ENCODE data around the gene TTC27. TPM values are rescaled to one million over a fixed set of nuclear protein-coding genes. Genes with fewer than 3 reads are reported as not detected.

TTC27 gene
- polyA plus RNA-seq, 3 donors, result 4.0 to 4.8 (median 4.4) TPM

GRCh38 chr2:32697156-32697555 is 69.3 kb downstream of the TTC27 start:
- Histone ChIP-seq H3K27me3 (ENCODE audit: control insufficient read depth in 2 of 2, insufficient read depth in 2 of 2, low read length in 2 of 2) (no peaks in the 10 kb centered on the region), H3K9ac (ENCODE audit: insufficient read depth, low read length, poor library complexity, severe bottlenecking) (no peak overlapping the region), H3K4me1 (ENCODE audit: control insufficient read depth in 1 of 2, insufficient read depth in 2 of 2, low read length in 2 of 2) (no peaks in the 10 kb centered on the region), H3K9me3 (replicated peaks in 1 of 2; ENCODE audit: control insufficient read depth in 1 of 2, insufficient read depth in 1 of 2, low read length in 2 of 2) (no peaks in the 10 kb centered on the region), H4K20me1 (ENCODE audit: insufficient read depth, low read length) (no peaks in the 10 kb centered on the region), H2AFZ (ENCODE audit: insufficient read depth, low read depth, low read length, poor library complexity, severe bottlenecking) (no peak overlapping the region), H3K27ac (ENCODE audit: low read depth in 1 of 2, low read length in 2 of 2) (no peak overlapping the region), H3K79me2 (ENCODE audit: insufficient read depth, low read length) (no peaks in the 10 kb centered on the region), H3K4me2 (replicated peaks; ENCODE audit: extremely low read depth, low read length, poor library complexity, severe bottlenecking) (no peak overlapping the region), H3K36me3 (replicated peaks in 1 of 2; ENCODE audit: control insufficient read depth in 1 of 2, insufficient read depth in 2 of 2, low read length in 2 of 2) (peaks cover 0 to 1% of the 10 kb centered on the region in 2 donors), H3K4me3 (replicated peaks in 1 of 3; ENCODE audit: low read depth in 2 of 3, low read length in 3 of 3) (no peak overlapping the region)
- Mint-ChIP-seq H3K4me3 (no peak overlapping the region), H3K36me3 (peaks cover 2 to 6% of the 10 kb centered on the region in 2 donors), H3K27ac (no peak overlapping the region), H3K9me3 (no peaks in the 10 kb centered on the region), H3K27me3 (ENCODE audit: low read depth in 3 of 3) (peaks cover 0 to 2% (median 0%) of the 10 kb centered on the region in 3 donors), H3K4me1 (no peaks in the 10 kb centered on the region)
- intact Hi-C loops (cut with micrococcal nuclease), result no loop called here
- no peak for TF ChIP-seq CTCF (IDR thresholded peaks at IDR 0.05)
- no peak for DNase-seq

- Histone ChIP-seq H3K27ac (ENCODE audit: low read depth in 1 of 2, low read length in 2 of 2) (no peak overlapping the region), H3K4me3 (replicated peaks in 1 of 3; ENCODE audit: low read depth in 2 of 3, low read length in 3 of 3) (no peak overlapping the region), H2AFZ (ENCODE audit: insufficient read depth, low read depth, low read length, poor library complexity, severe bottlenecking) (no peak overlapping the region), H3K27me3 (ENCODE audit: control insufficient read depth in 2 of 2, insufficient read depth in 2 of 2, low read length in 2 of 2) (no peaks in the 10 kb centered on the region), H3K36me3 (replicated peaks in 1 of 2; ENCODE audit: control insufficient read depth in 1 of 2, insufficient read depth in 2 of 2, low read length in 2 of 2) (peaks cover 10 to 21% of the 10 kb centered on the region in 2 donors), H3K79me2 (ENCODE audit: insufficient read depth, low read length) (no peaks in the 10 kb centered on the region), H3K4me1 (ENCODE audit: control insufficient read depth in 1 of 2, insufficient read depth in 2 of 2, low read length in 2 of 2) (no peaks in the 10 kb centered on the region), H3K4me2 (replicated peaks; ENCODE audit: extremely low read depth, low read length, poor library complexity, severe bottlenecking) (no peak overlapping the region), H3K9ac (ENCODE audit: insufficient read depth, low read length, poor library complexity, severe bottlenecking) (no peak overlapping the region), H3K9me3 (replicated peaks in 1 of 2; ENCODE audit: control insufficient read depth in 1 of 2, insufficient read depth in 1 of 2, low read length in 2 of 2) (no peaks in the 10 kb centered on the region), H4K20me1 (ENCODE audit: insufficient read depth, low read length) (no peaks in the 10 kb centered on the region)
- DNase-seq, result no peak
- WGBS (ENCODE audit: insufficient coverage), result no CpG with 5 or more reads among the region's 1 CpG
- Mint-ChIP-seq H3K27ac (no peak overlapping the region), H3K36me3 (peaks cover 12 to 20% of the 10 kb centered on the region in 2 donors), H3K27me3 (ENCODE audit: low read depth in 3 of 3) (peaks cover 0 to 2% (median 0%) of the 10 kb centered on the region in 3 donors), H3K4me3 (no peak overlapping the region), H3K9me3 (no peaks in the 10 kb centered on the region), H3K4me1 (no peaks in the 10 kb centered on the region)
- intact Hi-C loops (cut with micrococcal nuclease), result no loop called here
- TF ChIP-seq CTCF (IDR thresholded peaks at IDR 0.05), result no peak
These were observed 71.3 kb downstream of the TTC27 start for GRCh38 chr2:32699151-32699550.
